Measurements from ENCODE around the gene NDE1. TPM values are rescaled to one million over a fixed set of nuclear protein-coding genes. Genes with fewer than 3 reads are reported as not detected.

The NDE1 gene
- total RNA-seq, 1 experiment from 2014 or later, result 20.4 TPM

- DNase-seq (ENCODE audit: low spot score), result no peak
Measured at GRCh38 chr16:15737140-15737644, 87.1 kb downstream of the NDE1 start.

DNA sequence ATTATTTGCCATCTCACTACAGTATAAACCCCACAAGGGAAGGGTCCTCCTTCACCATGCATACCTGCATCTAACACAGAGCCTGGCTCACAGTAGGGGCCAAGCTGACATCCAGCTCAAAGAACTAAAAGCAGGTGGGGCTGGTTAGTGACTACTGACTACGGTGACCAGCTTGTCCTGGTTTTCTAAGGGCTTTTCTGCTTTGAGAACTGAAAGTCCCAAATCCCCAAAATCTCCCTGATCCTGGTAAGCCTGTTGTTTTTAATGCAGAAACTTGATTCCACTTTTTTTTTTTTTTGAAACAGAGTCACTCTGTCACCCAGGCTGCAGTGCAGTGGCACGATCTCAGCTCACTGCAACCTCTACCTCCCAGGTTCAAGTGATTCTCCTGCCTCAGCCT is 89.4 kb downstream of the NDE1 start:
- no peak for DNase-seq (ENCODE audit: low spot score)

DNA sequence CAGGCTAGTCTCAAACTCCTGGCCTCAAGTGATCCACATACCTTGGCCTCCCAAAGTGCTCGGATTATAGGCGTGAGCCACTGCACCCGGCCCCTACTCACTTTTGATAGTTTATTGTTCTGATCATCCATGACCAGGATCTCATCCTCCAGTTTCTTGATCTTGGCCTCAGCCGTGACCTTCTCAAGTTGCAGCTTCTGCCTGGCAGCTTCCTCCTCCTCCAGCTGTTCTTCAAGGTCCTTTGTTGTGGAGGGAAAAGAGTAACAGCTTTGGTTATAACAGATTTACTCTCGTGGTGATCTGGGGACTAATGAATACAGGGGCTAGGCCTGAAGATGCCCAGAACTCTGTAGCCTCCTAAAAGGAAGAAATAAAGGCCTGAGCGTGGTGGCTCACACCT is 89.9 kb downstream of the NDE1 start:
- no peak for DNase-seq (ENCODE audit: low spot score)

GRCh38 chr16:15741207-15741871 is 91.3 kb downstream of the NDE1 start:
- DNase-seq (ENCODE audit: low spot score), result no peak

DNA sequence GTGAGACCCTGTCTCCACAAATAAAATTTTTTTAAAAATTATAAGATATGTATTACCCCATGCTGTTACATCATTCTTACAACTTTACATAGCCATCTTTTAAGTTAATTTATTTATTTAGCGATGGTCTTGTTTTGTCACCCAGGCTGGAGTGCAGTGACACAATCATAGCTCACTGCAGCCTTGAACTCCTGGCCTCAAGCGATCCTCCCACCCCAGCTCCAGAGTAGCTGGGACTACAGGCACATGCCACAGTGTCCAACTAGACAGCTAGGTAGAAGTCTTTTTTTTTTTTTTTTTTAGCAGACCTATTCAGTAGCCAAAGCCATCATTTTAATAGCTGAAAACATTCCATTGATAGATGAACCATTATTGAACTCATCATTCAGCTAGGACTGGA is 92.7 kb downstream of the NDE1 start:
- DNase-seq (ENCODE audit: low spot score), result no peak

DNA sequence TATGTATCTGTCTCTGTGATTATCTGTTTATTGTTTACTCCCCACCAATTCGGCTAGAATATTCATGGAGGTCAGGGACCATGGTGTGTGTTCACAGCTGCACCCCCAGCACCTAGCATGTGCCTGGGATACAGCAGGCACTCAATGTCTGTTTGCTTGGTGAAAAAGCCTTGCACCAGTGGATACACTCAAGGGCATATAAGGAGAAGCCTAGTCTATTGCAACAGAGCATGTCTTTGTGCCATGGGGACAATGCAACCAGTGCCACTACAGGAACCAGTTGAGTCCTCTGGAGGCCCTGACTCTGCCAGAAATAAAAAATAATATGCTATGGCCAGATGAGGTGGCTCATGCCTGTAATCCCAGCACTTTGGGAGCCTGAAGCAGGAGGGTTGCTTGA is 93.6 kb downstream of the NDE1 start:
- DNase-seq (ENCODE audit: low spot score), result no peak

DNA sequence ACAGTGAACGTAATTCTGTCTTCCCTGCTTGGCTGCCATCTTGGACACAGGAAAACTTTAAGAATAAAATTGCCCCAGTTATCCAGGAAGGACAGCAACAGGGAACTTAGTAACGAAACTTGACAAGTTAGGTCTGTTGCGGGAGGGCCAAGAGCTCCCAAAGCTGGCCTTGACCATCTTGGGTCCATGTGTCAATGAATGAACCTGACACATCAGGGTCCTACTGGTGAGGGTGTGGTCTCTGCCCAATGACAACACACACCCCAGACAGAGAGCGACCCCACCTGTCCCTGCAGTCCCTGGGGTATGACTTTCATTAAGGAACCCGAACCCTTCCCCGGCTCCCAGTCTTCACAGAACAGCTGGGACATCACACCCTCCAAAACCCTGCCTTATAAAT is 96.3 kb downstream of the NDE1 start:
- DNase-seq (ENCODE audit: low spot score), result no peak

DNA sequence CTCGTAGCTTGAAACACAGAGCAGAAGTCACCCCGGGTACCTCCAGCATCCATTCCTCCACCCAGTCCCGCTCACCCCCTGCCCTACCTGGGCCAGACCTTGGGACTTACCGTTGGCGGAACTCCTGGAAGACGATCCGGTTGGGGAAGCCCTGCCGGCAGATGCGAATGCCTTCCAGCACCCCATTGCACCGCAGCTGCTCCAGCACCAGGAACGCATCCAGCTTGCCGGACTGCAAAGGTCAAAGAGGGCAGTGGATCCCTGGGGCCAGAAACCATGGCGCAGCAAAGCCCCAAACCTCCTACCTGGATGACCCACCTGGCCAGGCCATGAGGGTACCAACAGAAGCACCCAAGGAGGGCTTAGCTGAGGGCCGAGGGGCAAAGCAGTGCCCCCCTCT is 97.9 kb downstream of the NDE1 start:
- DNase-seq (ENCODE audit: low spot score), result no peak

DNA sequence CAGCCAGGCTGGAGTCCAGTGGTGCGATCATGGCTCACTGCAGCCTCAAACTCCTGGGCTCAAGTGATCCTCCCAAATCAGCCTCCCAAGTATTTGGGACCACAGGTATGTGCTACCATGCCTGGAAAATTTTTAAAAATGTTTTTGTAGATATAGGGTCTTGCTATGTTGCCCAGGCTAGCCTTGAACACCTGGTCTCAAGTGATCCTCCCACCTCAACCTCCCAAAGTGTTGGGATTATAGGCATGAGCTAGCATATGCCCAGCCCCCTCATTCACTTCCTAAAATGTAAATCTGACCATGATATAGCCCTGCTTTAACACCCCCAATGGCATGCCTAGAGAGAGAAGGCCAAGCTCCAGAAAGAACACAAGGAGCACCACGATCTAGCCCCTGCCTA is 98.6 kb downstream of the NDE1 start:
- no peak for DNase-seq (ENCODE audit: low spot score)

DNA sequence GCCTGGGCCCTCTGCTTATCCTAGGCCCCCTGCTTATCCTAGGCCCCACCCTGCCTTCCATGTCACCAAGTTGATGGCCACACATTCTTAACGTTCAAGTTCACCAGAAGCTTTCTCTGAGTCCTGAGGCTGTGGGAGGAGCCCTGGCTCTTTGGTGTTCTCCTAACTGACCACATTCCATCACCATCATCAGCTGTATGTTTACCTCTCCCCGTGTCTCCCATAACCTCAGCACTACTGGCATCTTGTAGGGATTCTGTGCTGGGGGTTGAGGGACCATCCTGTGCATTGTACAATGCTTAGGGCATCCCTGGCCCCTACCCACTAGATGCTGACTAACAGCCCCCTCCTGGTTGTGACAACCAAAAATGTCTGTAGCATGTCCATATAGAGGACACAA is 99.3 kb downstream of the NDE1 start:
- peak; percentile 16 for DNase-seq (ENCODE audit: low spot score)

DNA sequence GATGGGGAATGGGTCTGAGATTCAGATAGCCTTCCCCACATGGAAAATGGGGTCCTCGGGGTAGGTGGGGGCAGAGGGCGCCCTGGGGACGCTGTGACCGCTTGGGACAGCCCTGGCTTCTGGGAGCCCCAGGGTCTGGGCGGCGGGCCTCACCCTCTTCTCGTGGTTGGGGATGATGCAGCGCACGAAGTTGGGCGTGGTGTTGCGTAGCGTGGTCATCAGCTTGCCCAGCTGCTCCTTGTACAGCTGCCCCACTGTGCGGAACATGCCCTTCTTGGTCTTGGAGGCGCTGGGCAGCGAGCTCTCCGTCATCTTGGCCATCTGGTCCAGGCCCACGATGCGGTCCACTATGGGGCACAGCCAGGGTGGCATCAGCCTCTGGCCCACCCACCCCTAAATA is 99.9 kb downstream of the NDE1 start:
- DNase-seq (ENCODE audit: low spot score), result no peak

- no peak for DNase-seq (ENCODE audit: low spot score)
Measured at GRCh38 chr16:15751940-15752339, 101.9 kb downstream of the NDE1 start.

DNA sequence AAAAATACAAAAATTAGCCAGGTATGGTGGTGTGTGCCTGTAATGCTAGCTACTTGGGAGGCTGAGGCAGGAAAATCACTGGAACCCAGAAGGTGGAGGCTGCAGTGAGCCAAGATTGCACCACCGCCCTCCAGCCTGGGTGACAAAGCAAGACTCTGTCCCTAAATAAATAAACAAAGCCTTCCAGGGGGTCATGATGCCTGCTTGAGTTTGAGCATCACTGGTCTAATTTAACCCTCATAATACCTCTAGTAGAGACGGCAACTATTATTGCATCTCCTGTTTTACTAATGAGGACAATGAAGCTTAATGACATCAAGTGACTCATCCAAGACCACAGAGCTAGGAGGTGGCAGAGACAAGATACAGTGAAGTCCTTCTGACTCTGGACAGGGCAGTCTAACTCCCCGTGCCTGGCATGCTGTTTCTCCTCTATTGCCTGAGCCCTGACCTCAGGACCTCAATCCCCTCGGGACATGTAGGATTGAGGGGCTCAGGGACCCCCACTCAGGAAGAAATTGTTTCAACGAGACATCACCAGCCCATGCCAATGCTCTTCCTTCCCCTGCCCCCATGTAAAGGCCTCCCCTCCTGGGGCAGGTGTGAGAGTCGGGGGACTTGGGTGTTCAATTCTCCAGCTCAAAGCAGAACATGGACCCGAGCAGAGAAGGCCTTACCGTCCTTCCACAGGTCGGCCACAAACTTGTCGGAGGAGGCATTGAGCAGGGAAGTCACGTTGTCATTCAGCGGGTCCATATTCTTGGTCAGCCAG is 102.9 kb downstream of the NDE1 start:
- DNase-seq (ENCODE audit: low spot score), result no peak

- no peak for DNase-seq (ENCODE audit: low spot score)
Measured at GRCh38 chr16:15754821-15755534, 104.9 kb downstream of the NDE1 start.

- no peak for DNase-seq (ENCODE audit: low spot score)
Measured at GRCh38 chr16:15757077-15757386, 107.0 kb downstream of the NDE1 start.

- DNase-seq (ENCODE audit: low spot score), result no peak
Measured at GRCh38 chr16:15757630-15758251, 107.7 kb downstream of the NDE1 start.

DNA sequence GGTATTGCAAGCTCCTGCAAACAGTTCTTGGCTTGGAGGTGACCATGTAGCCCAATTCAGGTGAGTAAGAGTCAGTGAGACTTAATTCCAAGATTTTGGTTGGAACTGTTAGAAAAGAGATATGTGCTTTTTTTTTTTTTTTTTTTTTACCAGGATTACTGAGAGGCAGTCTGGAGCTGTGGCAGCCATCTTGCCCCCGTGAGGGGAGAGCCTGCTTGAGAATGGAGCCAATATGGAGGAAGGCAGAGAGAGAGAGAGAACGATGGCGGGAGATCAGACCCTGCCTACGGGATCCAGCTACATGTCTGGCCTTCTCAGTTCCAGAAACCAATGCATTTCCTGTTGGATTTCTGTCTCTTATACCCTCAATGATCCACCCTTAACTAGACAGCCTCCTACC is 109.0 kb downstream of the NDE1 start:
- no peak for DNase-seq (ENCODE audit: low spot score)

DNA sequence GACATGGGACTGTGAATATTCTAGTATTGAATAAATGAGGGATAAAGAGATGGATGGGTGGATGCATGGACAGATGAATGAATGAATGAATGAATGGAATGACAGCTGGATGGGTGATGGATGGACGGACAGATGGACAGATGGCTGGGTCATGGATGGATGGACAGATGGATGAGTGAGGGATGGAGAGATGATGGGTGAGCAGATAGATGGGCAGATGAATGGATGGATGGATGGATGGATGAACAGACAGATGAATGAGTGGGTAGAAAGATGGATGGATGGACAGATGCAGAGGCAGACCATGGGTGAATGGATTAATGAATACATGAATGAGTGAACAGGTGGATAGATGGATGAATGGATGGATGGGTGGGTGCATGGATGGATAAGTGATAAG is 110.1 kb downstream of the NDE1 start:
- DNase-seq (ENCODE audit: low spot score), result no peak

DNA sequence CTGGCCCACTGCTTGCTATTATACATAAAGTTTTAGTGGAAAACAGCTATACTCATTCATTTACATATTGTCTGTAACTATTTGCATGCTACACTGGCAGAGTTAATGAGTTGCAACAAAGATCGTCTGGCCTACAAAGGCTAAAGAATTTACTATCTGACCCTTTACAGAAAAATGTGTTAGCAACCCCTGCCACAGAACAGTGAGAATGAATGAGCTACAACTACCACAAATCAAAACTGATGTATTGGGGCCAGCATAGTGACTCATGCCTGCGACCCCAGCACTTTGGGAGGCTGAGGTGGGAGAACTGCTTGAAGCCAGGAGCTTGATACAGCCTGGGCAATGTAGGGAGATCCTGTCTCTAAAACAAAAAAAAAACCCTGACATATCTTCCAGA is 114.1 kb downstream of the NDE1 start:
- no peak for DNase-seq (ENCODE audit: low spot score)

GRCh38 chr16:15765116-15765515 is 115.1 kb downstream of the NDE1 start:
- DNase-seq (ENCODE audit: low spot score), result no peak

DNA sequence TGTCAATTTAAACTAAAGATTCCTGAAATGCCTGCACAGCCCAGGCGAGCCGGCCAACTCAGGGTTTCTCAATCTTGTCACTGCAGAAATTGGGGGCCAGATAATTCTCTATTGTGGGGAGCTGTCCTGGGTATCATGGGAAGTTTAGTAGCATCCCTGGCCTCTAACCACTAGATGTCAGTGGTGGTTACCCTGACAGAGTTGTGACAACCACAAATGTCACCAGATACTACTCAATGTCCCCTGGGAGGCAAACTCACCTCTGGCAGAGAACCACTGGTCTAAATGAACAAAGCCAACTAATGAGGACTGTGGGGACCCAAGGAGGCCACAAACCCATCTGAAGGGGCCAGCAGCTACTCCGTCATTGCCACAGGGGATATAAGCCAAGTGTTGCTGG is 115.8 kb downstream of the NDE1 start:
- DNase-seq (ENCODE audit: low spot score), result peak; percentile 71

GRCh38 chr16:15766918-15767317 is 116.9 kb downstream of the NDE1 start:
- DNase-seq (ENCODE audit: low spot score), result no peak

GRCh38 chr16:15768201-15768600 is 118.2 kb downstream of the NDE1 start:
- DNase-seq (ENCODE audit: low spot score), result no peak
